SH-SY5Y (cell line): ENCODE measurements around the gene C9orf72.

Experiments
- GATA2 ChIP-seq: IDR thresholded peaks from 2 replicates; pipeline ENCODE4 v1.6.1; 2011; ENCODE audit warnings: mild to moderate bottlenecking, low read depth, low read length
- GATA3 ChIP-seq: IDR thresholded peaks from 2 replicates; pipeline ENCODE4 v1.6.1; 2011; ENCODE audit warnings: low read depth, mild to moderate bottlenecking, low read length, moderate library complexity

- no peak for TF ChIP-seq GATA2
- no peak for TF ChIP-seq GATA3
Measured at GRCh38 chr9:27558307-27558706, 15.0 kb downstream of the C9orf72 start.
